Measurements from ENCODE around the gene TMEM61.

GRCh38 chr1:54996869-54997710 lies 16.7 kb downstream of the TMEM61 start:
- TF ChIP-seq, protein P1, sequence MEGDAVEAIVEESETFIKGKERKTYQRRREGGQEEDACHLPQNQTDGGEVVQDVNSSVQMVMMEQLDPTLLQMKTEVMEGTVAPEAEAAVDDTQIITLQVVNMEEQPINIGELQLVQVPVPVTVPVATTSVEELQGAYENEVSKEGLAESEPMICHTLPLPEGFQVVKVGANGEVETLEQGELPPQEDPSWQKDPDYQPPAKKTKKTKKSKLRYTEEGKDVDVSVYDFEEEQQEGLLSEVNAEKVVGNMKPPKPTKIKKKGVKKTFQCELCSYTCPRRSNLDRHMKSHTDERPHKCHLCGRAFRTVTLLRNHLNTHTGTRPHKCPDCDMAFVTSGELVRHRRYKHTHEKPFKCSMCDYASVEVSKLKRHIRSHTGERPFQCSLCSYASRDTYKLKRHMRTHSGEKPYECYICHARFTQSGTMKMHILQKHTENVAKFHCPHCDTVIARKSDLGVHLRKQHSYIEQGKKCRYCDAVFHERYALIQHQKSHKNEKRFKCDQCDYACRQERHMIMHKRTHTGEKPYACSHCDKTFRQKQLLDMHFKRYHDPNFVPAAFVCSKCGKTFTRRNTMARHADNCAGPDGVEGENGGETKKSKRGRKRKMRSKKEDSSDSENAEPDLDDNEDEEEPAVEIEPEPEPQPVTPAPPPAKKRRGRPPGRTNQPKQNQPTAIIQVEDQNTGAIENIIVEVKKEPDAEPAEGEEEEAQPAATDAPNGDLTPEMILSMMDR (conservative IDR thresholded peaks at IDR 0.05) = no peak
- TF ChIP-seq EZH2 (IDR thresholded peaks at IDR 0.05; ENCODE audit: low read depth) = no peak
